WERI-Rb-1 (cell line): ENCODE measurements around the gene ZNF618.

Source experiments
- DNase-seq: peaks from one replicate; pipeline ENCODE4 v3.0.0-alpha.2; 2020
- H3K27ac ChIP-seq: fragments of 250-450 bp; sonication (Bioruptor Pico); 2 replicates; pipeline ENCODE4 v1.5.1; 2020; ENCODE audit warnings: mild to moderate bottlenecking, moderate library complexity
- H3K27me3 ChIP-seq: fragments of 250-450 bp; sonication (Bioruptor Pico); 2 replicates; pipeline ENCODE4 v1.5.1; 2021; ENCODE audit warnings: mild to moderate bottlenecking, low read depth, moderate library complexity; ENCODE audit not compliant: insufficient read depth, severe bottlenecking
- H3K36me3 ChIP-seq: fragments of 250-450 bp; sonication (Bioruptor Pico); 2 replicates; pipeline ENCODE4 v1.5.1; 2020; ENCODE audit warnings: mild to moderate bottlenecking, moderate library complexity
- H3K4me3 ChIP-seq: 2 replicates; pipeline ENCODE4 v1.5.1; 2011; ENCODE audit warnings: low read depth, mild to moderate bottlenecking, control low read depth, low read length
- H3K9me3 ChIP-seq: fragments of 250-450 bp; sonication (Bioruptor Pico); 2 replicates; pipeline ENCODE4 v1.5.1; 2021; ENCODE audit warnings: mild to moderate bottlenecking, moderate library complexity; ENCODE audit not compliant: severe bottlenecking
- CTCF ChIP-seq: IDR thresholded peaks from 2 replicates; pipeline ENCODE4 v1.5.1; 2011; ENCODE audit warnings: low read depth, mild to moderate bottlenecking, control low read depth, inconsistent platforms, low read length

Gene ZNF618

GRCh38 chr9:113988385-113989016, 112.4 kb downstream of the ZNF618 start:
- Histone ChIP-seq H3K9me3 (no peaks in the 10 kb centered on the region), H3K27me3 (no peaks in the 10 kb centered on the region), H3K27ac (no peak overlapping the region), H3K36me3 (no peaks in the 10 kb centered on the region), H3K4me3 (no peak overlapping the region)
- no peak for TF ChIP-seq CTCF
- DNase-seq: no peak

- H3K4me3 ChIP-seq: no peak overlapping the region
- no peaks in the 10 kb centered on the region for H3K9me3 ChIP-seq
- no peak for TF ChIP-seq CTCF
- H3K27ac ChIP-seq: no peak overlapping the region
- H3K27me3 ChIP-seq: no peaks in the 10 kb centered on the region
- DNase-seq: no peak
- no peaks in the 10 kb centered on the region for H3K36me3 ChIP-seq
These were observed 113.1 kb downstream of the ZNF618 start for GRCh38 chr9:113989017-113989713.

GRCh38 chr9:113989714-113990569, 113.8 kb downstream of the ZNF618 start:
- H3K4me3 ChIP-seq: no peak overlapping the region
- no peaks in the 10 kb centered on the region for H3K9me3 ChIP-seq
- TF ChIP-seq CTCF: no peak
- no peaks in the 10 kb centered on the region for H3K36me3 ChIP-seq
- H3K27ac ChIP-seq: no peak overlapping the region
- DNase-seq: no peak
- no peaks in the 10 kb centered on the region for H3K27me3 ChIP-seq

GRCh38 chr9:113990570-113990907, 114.4 kb downstream of the ZNF618 start:
- no peak overlapping the region for H3K4me3 ChIP-seq
- H3K9me3 ChIP-seq: no peaks in the 10 kb centered on the region
- no peak for TF ChIP-seq CTCF
- H3K27me3 ChIP-seq: no peaks in the 10 kb centered on the region
- H3K27ac ChIP-seq: no peak overlapping the region
- no peaks in the 10 kb centered on the region for H3K36me3 ChIP-seq
- DNase-seq: no peak

GRCh38 chr9:113990975-113991471, 114.9 kb downstream of the ZNF618 start:
- no peak for DNase-seq
- H3K9me3 ChIP-seq: no peaks in the 10 kb centered on the region
- no peak for TF ChIP-seq CTCF
- H3K36me3 ChIP-seq: no peaks in the 10 kb centered on the region
- no peak overlapping the region for H3K4me3 ChIP-seq
- peaks cover under 1% of the 10 kb centered on the region for H3K27me3 ChIP-seq
- no peak overlapping the region for H3K27ac ChIP-seq
